Subcutaneous abdominal adipose tissue (tissue), 5 donors: ENCODE measurements around the gene CA10.

Source experiments
- H3K27ac ChIP-seq: one replicate; pipeline ENCODE4 v1.7.0; 2013; ENCODE audit warnings: low read depth, mild to moderate bottlenecking, inconsistent platforms, low read length, moderate library complexity
- H3K27me3 ChIP-seq, 5 donors: one replicate each; pipeline ENCODE4 v1.7.0; 2013; ENCODE audit warnings: low read length in 5 of 5, inconsistent platforms in 1 of 5; ENCODE audit not compliant: control insufficient read depth in 5 of 5, insufficient read depth in 4 of 5
- H3K36me3 ChIP-seq, 5 donors: one replicate each; pipeline ENCODE4 v1.7.0; 2013; ENCODE audit warnings: low read length in 5 of 5; ENCODE audit not compliant: control insufficient read depth in 5 of 5, insufficient read depth in 5 of 5
- H3K4me1 ChIP-seq, 5 donors: one replicate each; pipeline ENCODE4 v1.7.0; 2013; ENCODE audit warnings: low read length in 5 of 5, mild to moderate bottlenecking in 3 of 5, moderate library complexity in 1 of 5; ENCODE audit not compliant: control insufficient read depth in 5 of 5, insufficient read depth in 5 of 5
- H3K4me3 ChIP-seq, 5 donors: one replicate each; pipeline ENCODE4 v1.7.0; 2013; ENCODE audit warnings: low read length in 5 of 5, low read depth in 1 of 5
- H3K9ac ChIP-seq, 5 donors: one replicate each; pipeline ENCODE4 v1.7.0; 2013; ENCODE audit warnings: low read length in 5 of 5, mild to moderate bottlenecking in 4 of 5, moderate library complexity in 3 of 5
- H3K9me3 ChIP-seq, 5 donors: one replicate each; pipeline ENCODE4 v1.7.0; 2013; ENCODE audit warnings: low read length in 5 of 5; ENCODE audit not compliant: control insufficient read depth in 5 of 5
- donor health status: healthy.
- donor health status: healthy.
- donor health status: healthy.
- donor health status: healthy.
- donor health status: healthy.

CA10 gene

GRCh38 chr17:52147872-52148271 is 10.6 kb downstream of the CA10 start:
- Histone ChIP-seq H3K4me3 (no peak overlapping the region), H3K9me3 (no peaks in the 10 kb centered on the region), H3K4me1 (peaks cover 0 to 5% (median 0%) of the 10 kb centered on the region in 5 donors), H3K27ac (no peak overlapping the region), H3K36me3 (no peaks in the 10 kb centered on the region), H3K9ac (no peak overlapping the region), H3K27me3 (no peaks in the 10 kb centered on the region)

GRCh38 chr17:52147431-52147830 is 11.1 kb downstream of the CA10 start:
- H3K27me3 ChIP-seq, result no peaks in the 10 kb centered on the region
- no peaks in the 10 kb centered on the region for H3K36me3 ChIP-seq
- no peak overlapping the region for H3K4me3 ChIP-seq
- H3K4me1 ChIP-seq, result peaks cover 0 to 5% (median 0%) of the 10 kb centered on the region in 5 donors
- H3K27ac ChIP-seq, result no peak overlapping the region
- no peaks in the 10 kb centered on the region for H3K9me3 ChIP-seq
- no peak overlapping the region for H3K9ac ChIP-seq

GRCh38 chr17:52145476-52145875 is 13.0 kb downstream of the CA10 start:
- H3K4me1 ChIP-seq, result peaks cover 0 to 5% (median 0%) of the 10 kb centered on the region in 5 donors
- no peaks in the 10 kb centered on the region for H3K9me3 ChIP-seq
- H3K4me3 ChIP-seq, result no peak overlapping the region
- no peak overlapping the region for H3K9ac ChIP-seq
- no peaks in the 10 kb centered on the region for H3K36me3 ChIP-seq
- no peaks in the 10 kb centered on the region for H3K27me3 ChIP-seq
- no peak overlapping the region for H3K27ac ChIP-seq

GRCh38 chr17:52143542-52143941 is 15.0 kb downstream of the CA10 start:
- Histone ChIP-seq H3K4me3 (no peak overlapping the region), H3K4me1 (peaks cover 0 to 4% (median 0%) of the 10 kb centered on the region in 5 donors), H3K27ac (no peak overlapping the region), H3K9ac (no peak overlapping the region), H3K36me3 (no peaks in the 10 kb centered on the region), H3K27me3 (no peaks in the 10 kb centered on the region), H3K9me3 (no peaks in the 10 kb centered on the region)

GRCh38 chr17:52140601-52141000 is 17.9 kb downstream of the CA10 start:
- Histone ChIP-seq H3K27me3 (no peaks in the 10 kb centered on the region), H3K27ac (no peak overlapping the region), H3K4me3 (no peak overlapping the region), H3K4me1 (no peaks in the 10 kb centered on the region), H3K9me3 (no peaks in the 10 kb centered on the region), H3K36me3 (no peaks in the 10 kb centered on the region), H3K9ac (no peak overlapping the region)

GRCh38 chr17:52138752-52139151 is 19.8 kb downstream of the CA10 start:
- H3K27me3 ChIP-seq, result peaks cover 0 to 3% (median 0%) of the 10 kb centered on the region in 5 donors
- H3K9me3 ChIP-seq, result no peaks in the 10 kb centered on the region
- no peaks in the 10 kb centered on the region for H3K4me1 ChIP-seq
- H3K27ac ChIP-seq, result no peak overlapping the region
- no peak overlapping the region for H3K9ac ChIP-seq
- no peaks in the 10 kb centered on the region for H3K36me3 ChIP-seq
- no peak overlapping the region for H3K4me3 ChIP-seq

- Histone ChIP-seq H3K9ac (no peak overlapping the region), H3K27ac (no peak overlapping the region), H3K4me1 (no peaks in the 10 kb centered on the region), H3K4me3 (no peak overlapping the region), H3K36me3 (no peaks in the 10 kb centered on the region), H3K9me3 (no peaks in the 10 kb centered on the region), H3K27me3 (peaks cover 0 to 3% (median 0%) of the 10 kb centered on the region in 5 donors)
These were observed 20.2 kb downstream of the CA10 start for GRCh38 chr17:52138350-52138749.

- Histone ChIP-seq H3K9ac (no peak overlapping the region), H3K4me3 (no peak overlapping the region), H3K9me3 (no peaks in the 10 kb centered on the region), H3K4me1 (no peaks in the 10 kb centered on the region), H3K27ac (no peak overlapping the region), H3K27me3 (peaks cover 0 to 3% (median 0%) of the 10 kb centered on the region in 5 donors), H3K36me3 (no peaks in the 10 kb centered on the region)
These were observed 22.3 kb downstream of the CA10 start for GRCh38 chr17:52136166-52136565.

- no peaks in the 10 kb centered on the region for H3K36me3 ChIP-seq
- peaks cover 0 to 3% (median 0%) of the 10 kb centered on the region in 5 donors for H3K27me3 ChIP-seq
- H3K4me3 ChIP-seq, result no peak overlapping the region
- no peaks in the 10 kb centered on the region for H3K4me1 ChIP-seq
- no peaks in the 10 kb centered on the region for H3K9me3 ChIP-seq
- H3K27ac ChIP-seq, result no peak overlapping the region
- no peak overlapping the region for H3K9ac ChIP-seq
These were observed 23.9 kb downstream of the CA10 start for GRCh38 chr17:52134641-52135040.

- no peaks in the 10 kb centered on the region for H3K36me3 ChIP-seq
- peaks cover 0 to 3% (median 0%) of the 10 kb centered on the region in 5 donors for H3K27me3 ChIP-seq
- no peak overlapping the region for H3K4me3 ChIP-seq
- no peaks in the 10 kb centered on the region for H3K9me3 ChIP-seq
- H3K4me1 ChIP-seq, result no peaks in the 10 kb centered on the region
- H3K27ac ChIP-seq, result no peak overlapping the region
- no peak overlapping the region for H3K9ac ChIP-seq
These were observed 29.8 kb downstream of the CA10 start for GRCh38 chr17:52128721-52129120.

- Histone ChIP-seq H3K9me3 (peaks cover 0 to 3% (median 0%) of the 10 kb centered on the region in 5 donors), H3K9ac (no peak overlapping the region), H3K27ac (no peak overlapping the region), H3K4me3 (no peak overlapping the region), H3K27me3 (peaks cover 0 to 3% (median 0%) of the 10 kb centered on the region in 5 donors), H3K36me3 (no peaks in the 10 kb centered on the region), H3K4me1 (no peaks in the 10 kb centered on the region)
These were observed 33.5 kb downstream of the CA10 start for GRCh38 chr17:52124993-52125392.
